ENCODE results near the gene MAD2L2.

DNA sequence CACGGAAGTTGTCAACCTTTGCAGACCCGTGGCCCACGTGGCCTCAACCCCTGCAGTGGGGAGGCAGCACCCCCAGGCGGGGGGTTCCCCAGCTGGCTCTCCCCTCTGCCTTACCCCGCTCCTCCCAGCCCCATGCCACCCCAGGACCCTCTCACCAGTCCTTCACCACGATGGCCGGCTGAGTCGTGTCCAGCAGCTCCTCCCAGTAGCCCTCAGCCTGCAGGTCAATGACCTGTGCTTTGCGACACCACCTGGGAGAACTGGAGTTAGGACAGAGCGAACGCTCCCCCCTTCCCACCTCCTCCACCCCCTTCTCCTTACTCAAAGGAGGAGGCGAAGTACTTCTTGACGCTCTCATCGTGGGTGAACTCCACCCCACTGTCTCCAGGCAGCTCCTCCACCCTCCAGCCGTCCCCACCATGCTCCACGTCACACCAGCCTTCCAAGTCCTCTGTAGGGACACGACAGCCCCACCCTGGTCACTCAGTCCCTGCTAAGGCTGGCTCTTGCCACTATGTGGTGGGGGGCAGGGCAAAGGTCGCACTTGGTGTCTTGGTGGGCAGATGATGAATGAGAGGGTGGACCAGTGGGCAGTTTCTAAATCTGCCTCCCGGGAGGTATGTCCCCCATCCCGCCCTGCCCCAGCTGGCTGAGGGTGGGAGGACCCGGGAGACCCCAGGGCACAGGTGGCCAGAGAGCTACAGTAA lies 31.2 kb downstream of the MAD2L2 start:
- TF ChIP-seq, protein P1, sequence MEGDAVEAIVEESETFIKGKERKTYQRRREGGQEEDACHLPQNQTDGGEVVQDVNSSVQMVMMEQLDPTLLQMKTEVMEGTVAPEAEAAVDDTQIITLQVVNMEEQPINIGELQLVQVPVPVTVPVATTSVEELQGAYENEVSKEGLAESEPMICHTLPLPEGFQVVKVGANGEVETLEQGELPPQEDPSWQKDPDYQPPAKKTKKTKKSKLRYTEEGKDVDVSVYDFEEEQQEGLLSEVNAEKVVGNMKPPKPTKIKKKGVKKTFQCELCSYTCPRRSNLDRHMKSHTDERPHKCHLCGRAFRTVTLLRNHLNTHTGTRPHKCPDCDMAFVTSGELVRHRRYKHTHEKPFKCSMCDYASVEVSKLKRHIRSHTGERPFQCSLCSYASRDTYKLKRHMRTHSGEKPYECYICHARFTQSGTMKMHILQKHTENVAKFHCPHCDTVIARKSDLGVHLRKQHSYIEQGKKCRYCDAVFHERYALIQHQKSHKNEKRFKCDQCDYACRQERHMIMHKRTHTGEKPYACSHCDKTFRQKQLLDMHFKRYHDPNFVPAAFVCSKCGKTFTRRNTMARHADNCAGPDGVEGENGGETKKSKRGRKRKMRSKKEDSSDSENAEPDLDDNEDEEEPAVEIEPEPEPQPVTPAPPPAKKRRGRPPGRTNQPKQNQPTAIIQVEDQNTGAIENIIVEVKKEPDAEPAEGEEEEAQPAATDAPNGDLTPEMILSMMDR (IDR thresholded peaks at IDR 0.05; ENCODE audit: low read depth, low read length) = no peak
- TF ChIP-seq EZH2phosphoT487 (IDR thresholded peaks at IDR 0.05; ENCODE audit: low read depth) = no peak

Data from OCI-LY3 (cell line).